ENCODE results near the gene ZBTB7C. TPM values are rescaled to one million over a fixed set of nuclear protein-coding genes. Genes with fewer than 3 reads are reported as not detected.

ZBTB7C gene
- polyA plus RNA-seq, 1 of the 3 experiments (the other 2 are of a cell fraction): 0.05 TPM

DNA sequence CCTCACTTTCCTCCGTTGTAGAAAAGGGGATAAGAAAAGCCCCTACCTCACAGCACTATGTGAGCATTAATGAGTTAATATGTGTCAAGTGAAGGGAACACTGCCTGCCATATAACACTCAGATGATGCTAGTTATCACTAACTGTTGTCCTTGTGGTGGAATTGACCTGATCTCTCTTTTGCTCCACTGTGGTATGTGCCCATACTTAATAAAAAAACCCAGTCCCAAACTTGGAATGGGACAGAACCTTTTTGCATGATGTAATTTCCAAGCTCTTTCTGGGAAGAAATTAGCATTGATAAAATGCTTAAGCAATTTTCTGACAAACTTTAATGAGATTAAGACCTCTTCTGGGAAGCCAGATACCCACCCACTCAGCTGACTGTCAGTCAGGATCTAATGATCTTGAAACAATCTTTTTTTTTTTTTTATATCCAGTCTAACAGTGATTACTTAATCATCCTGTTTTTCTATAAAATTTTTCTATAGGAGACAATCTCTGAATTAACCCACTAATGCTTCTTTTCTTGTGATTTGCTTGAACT is 158.7 kb downstream of the ZBTB7C start:
- Histone ChIP-seq H2AFZ (ENCODE audit: low read depth) (no peak overlapping the region), H3K79me2 (ENCODE audit: insufficient read depth) (no peaks in the 10 kb centered on the region), H4K20me1 (ENCODE audit: insufficient read depth) (no peaks in the 10 kb centered on the region), H3K27ac (ENCODE audit: low read depth in 2 of 2, low read length in 1 of 2) (no peak overlapping the region), H3K9ac (no peak overlapping the region), H3K36me3 (replicated peaks in 1 of 2; ENCODE audit: control insufficient read depth in 1 of 2, insufficient read depth in 2 of 2, low read length in 1 of 2) (no peaks in the 10 kb centered on the region), H3K9me2 (no peaks in the 10 kb centered on the region), H3K27me3 (ENCODE audit: insufficient read depth) (no peaks in the 10 kb centered on the region; the same call in 1 of the 2 replicates), H3K9me3 (no peaks in the 10 kb centered on the region), H3K4me3 (ENCODE audit: low read depth in 2 of 2, low read length in 1 of 2) (no peak overlapping the region), H3K4me2 (no peak overlapping the region), H3F3A (replicated peaks; ENCODE audit: insufficient read depth) (no peaks in the 10 kb centered on the region), H3K4me1 (ENCODE audit: control insufficient read depth in 1 of 2, insufficient read depth in 2 of 2, low read depth in 1 of 2, low read length in 1 of 2) (no peaks in the 10 kb centered on the region)
- ChIA-PET POLR2A (no interaction called here), CTCF (interaction anchor here (0.9 to 1.6 kb wide), 2 partner anchors 20 to 196 kb away, joined by 3 to 4 read pairs; no protein-coding TSS in a partner anchor)
- TF ChIP-seq, protein P1, sequence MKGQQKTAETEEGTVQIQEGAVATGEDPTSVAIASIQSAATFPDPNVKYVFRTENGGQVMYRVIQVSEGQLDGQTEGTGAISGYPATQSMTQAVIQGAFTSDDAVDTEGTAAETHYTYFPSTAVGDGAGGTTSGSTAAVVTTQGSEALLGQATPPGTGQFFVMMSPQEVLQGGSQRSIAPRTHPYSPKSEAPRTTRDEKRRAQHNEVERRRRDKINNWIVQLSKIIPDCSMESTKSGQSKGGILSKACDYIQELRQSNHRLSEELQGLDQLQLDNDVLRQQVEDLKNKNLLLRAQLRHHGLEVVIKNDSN (IDR thresholded peaks at IDR 0.05; ENCODE audit: borderline replicate concordance, low read depth): no peak
- TF ChIP-seq SMC3 (IDR thresholded peaks at IDR 0.05; ENCODE audit: low read depth, low read length) (no peak), GATA2 (CRISPR knock-in tag; IDR thresholded peaks at IDR 0.05) (no peak), GABPA (IDR thresholded peaks at IDR 0.05; ENCODE audit: low read depth) (no peak), TEAD4 (IDR thresholded peaks at IDR 0.05; ENCODE audit: borderline replicate concordance, insufficient read depth) (no peak), TAF1 (IDR thresholded peaks at IDR 0.05; ENCODE audit: borderline replicate concordance, low read depth, low read length) (no peak), FOXM1 (IDR thresholded peaks at IDR 0.05; ENCODE audit: low read depth) (no peak), NRF1 (IDR thresholded peaks at IDR 0.05; ENCODE audit: low read depth, low read length) (no peak), SIN3A (IDR thresholded peaks at IDR 0.05; ENCODE audit: borderline replicate concordance, low read depth, low read length) (no peak), ELF1 (IDR thresholded peaks at IDR 0.05) (no peak), RFX5 (IDR thresholded peaks at IDR 0.05; ENCODE audit: low read length) (no peak), RCOR1 (IDR thresholded peaks at IDR 0.05; ENCODE audit: low read length) (no peak), RAD21 (IDR thresholded peaks at IDR 0.05; ENCODE audit: low read length) (no peak), FOSL2 (IDR thresholded peaks at IDR 0.05; ENCODE audit: borderline replicate concordance, low read depth) (no peak), POLR2AphosphoS5 (IDR thresholded peaks at IDR 0.05; ENCODE audit: low read depth, low read length) (no peak)
- TF ChIP-seq, protein P2, sequence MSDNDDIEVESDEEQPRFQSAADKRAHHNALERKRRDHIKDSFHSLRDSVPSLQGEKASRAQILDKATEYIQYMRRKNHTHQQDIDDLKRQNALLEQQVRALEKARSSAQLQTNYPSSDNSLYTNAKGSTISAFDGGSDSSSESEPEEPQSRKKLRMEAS (IDR thresholded peaks at IDR 0.05; ENCODE audit: low read depth): no peak
- TF ChIP-seq, protein P3, sequence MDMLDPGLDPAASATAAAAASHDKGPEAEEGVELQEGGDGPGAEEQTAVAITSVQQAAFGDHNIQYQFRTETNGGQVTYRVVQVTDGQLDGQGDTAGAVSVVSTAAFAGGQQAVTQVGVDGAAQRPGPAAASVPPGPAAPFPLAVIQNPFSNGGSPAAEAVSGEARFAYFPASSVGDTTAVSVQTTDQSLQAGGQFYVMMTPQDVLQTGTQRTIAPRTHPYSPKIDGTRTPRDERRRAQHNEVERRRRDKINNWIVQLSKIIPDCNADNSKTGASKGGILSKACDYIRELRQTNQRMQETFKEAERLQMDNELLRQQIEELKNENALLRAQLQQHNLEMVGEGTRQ (IDR thresholded peaks at IDR 0.05; ENCODE audit: borderline replicate concordance, low read depth, low read length): no peak
- TF ChIP-seq, protein P4, sequence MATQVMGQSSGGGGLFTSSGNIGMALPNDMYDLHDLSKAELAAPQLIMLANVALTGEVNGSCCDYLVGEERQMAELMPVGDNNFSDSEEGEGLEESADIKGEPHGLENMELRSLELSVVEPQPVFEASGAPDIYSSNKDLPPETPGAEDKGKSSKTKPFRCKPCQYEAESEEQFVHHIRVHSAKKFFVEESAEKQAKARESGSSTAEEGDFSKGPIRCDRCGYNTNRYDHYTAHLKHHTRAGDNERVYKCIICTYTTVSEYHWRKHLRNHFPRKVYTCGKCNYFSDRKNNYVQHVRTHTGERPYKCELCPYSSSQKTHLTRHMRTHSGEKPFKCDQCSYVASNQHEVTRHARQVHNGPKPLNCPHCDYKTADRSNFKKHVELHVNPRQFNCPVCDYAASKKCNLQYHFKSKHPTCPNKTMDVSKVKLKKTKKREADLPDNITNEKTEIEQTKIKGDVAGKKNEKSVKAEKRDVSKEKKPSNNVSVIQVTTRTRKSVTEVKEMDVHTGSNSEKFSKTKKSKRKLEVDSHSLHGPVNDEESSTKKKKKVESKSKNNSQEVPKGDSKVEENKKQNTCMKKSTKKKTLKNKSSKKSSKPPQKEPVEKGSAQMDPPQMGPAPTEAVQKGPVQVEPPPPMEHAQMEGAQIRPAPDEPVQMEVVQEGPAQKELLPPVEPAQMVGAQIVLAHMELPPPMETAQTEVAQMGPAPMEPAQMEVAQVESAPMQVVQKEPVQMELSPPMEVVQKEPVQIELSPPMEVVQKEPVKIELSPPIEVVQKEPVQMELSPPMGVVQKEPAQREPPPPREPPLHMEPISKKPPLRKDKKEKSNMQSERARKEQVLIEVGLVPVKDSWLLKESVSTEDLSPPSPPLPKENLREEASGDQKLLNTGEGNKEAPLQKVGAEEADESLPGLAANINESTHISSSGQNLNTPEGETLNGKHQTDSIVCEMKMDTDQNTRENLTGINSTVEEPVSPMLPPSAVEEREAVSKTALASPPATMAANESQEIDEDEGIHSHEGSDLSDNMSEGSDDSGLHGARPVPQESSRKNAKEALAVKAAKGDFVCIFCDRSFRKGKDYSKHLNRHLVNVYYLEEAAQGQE (IDR thresholded peaks at IDR 0.05; ENCODE audit: low read depth, low read length): no peak
- TF ChIP-seq, protein P5, sequence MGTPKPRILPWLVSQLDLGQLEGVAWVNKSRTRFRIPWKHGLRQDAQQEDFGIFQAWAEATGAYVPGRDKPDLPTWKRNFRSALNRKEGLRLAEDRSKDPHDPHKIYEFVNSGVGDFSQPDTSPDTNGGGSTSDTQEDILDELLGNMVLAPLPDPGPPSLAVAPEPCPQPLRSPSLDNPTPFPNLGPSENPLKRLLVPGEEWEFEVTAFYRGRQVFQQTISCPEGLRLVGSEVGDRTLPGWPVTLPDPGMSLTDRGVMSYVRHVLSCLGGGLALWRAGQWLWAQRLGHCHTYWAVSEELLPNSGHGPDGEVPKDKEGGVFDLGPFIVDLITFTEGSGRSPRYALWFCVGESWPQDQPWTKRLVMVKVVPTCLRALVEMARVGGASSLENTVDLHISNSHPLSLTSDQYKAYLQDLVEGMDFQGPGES (IDR thresholded peaks at IDR 0.05; ENCODE audit: low read depth, low read length): no peak
- no peak for DNase-seq
- 55% methylated on average over 1 of the region's 1 CpG for WGBS (ENCODE audit: low lambda C conversion rate)

Measured in SK-N-SH (cell line).